Pancreas (tissue), 10 donors: Measurements from ENCODE around the gene ASIC3. TPM values are rescaled to one million over a fixed set of nuclear protein-coding genes. Genes with fewer than 3 reads are reported as not detected.
"Not testable (repeated sequence)": the region's sequence is repeated elsewhere in the genome, so short reads cannot be mapped to it uniquely, and the experiment has no call there.

Source experiments
- ATAC-seq, 4 donors: fragments of 200-7000 bp; cut with Tn5 transposase; one replicate each; pipeline versions ENCODE4 v1.8.0 to v1.9.1; 2020; ENCODE audit warnings: mild to moderate bottlenecking in 4 of 4, moderate library complexity in 4 of 4
- DNase-seq, 6 donors: peaks; one replicate each; pipeline ENCODE4 v3.0.0-alpha.2; 2020
- FAIRE-seq: peaks from 2 replicates; lab custom pipeline; 2012; peaks lifted over from hg19 to GRCh38; lab: Jason Lieb, UNC
- H3K27ac ChIP-seq, 4 donors: fragments of 200-600 bp; sonication (generic); 1 replicate in 3 of 4; 2 replicates in 1 of 4; pipeline versions ENCODE4 v1.5.0 to v1.8.0; 2020
- H3K27me3 ChIP-seq, 4 donors: fragments of 200-600 bp; one replicate each; pipeline ENCODE4 v1.8.0; 2021
- H3K36me3 ChIP-seq, 3 donors: fragments of 200-600 bp; sonication (generic) in 1 of 3; one replicate each; pipeline versions ENCODE4 v1.5.0 to v1.8.0; 2020 to 2021
- H3K4me1 ChIP-seq, 3 donors: fragments of 200-600 bp; one replicate each; pipeline ENCODE4 v1.8.0; 2021
- H3K4me3 ChIP-seq, 4 donors: fragments of 200-600 bp; sonication (generic) in 2 of 4; one replicate each; pipeline versions ENCODE4 v1.5.0 to v1.8.0; 2020 to 2021
- H3K9me3 ChIP-seq, 4 donors: fragments of 200-600 bp; one replicate each; pipeline ENCODE4 v1.8.0; 2021
- CTCF ChIP-seq, 4 donors: fragments of 200-600 bp; sonication (generic) in 3 of 4; IDR thresholded peaks; one replicate each; pipeline versions ENCODE4 v1.5.0 to v1.8.0; 2021; ENCODE audit warnings: antibody characterized with exemption in 4 of 4
- WGBS, 2 donors: extraction: QIAGEN DNeasy Blood & Tissue Kit; methylation state at CpG; one replicate each; pipeline ENCODE4 v1.1.7; 2013; 5-methylcytosine and 5-hydroxymethylcytosine counted together
- intact Hi-C, 3 donors: fragments of 100-400 bp; cut with DNase I; formaldehyde crosslinking; loops; one replicate each; pipeline versions ENCODE4 v1.11.1 to v1.14.2; 2022
- polyA plus RNA-seq, 2 donors: library from polyadenylated mRNA; stranded (reverse); fragments of 200-250 nt; gene quantifications; one replicate each; pipeline ENCODE4 v1.2.3, GENCODE V29; 2013
- total RNA-seq, 6 donors: library from RNA; stranded (reverse); fragmentation: NEBNext Ultra II Directional in 4 of 6; extraction: Animal tissue kit (Norgen Biotek cat#: 25700) in 4 of 6; gene quantifications; one replicate each; pipeline versions ENCODE4 v1.2.1 to v1.2.4, GENCODE V29; 2021 to 2023
- donor health status: healthy with polysubstance abuse.
- donor health status: DM: no; HTN: no; CAD: no; lungs with moderate emphysema.
- donor health status: DM: no; HTN: no; CAD: no.
- donor health status: control.
- donor health status: control.
- donor health status: Bipolar disorder and iron deficiency.
- donor health status: DM: yes; HTN: yes; CAD: no.
- donor health status: DM: no; HTN: no; CAD: no.
- donor health status: DM: no; HTN: no; CAD: no.
- donor health status: DM: yes; HTN: yes; CAD: no.

ASIC3 gene
- total and polyA plus RNA-seq, 8 donors = 0.47 to 8.7 (median 0.83) TPM

DNA sequence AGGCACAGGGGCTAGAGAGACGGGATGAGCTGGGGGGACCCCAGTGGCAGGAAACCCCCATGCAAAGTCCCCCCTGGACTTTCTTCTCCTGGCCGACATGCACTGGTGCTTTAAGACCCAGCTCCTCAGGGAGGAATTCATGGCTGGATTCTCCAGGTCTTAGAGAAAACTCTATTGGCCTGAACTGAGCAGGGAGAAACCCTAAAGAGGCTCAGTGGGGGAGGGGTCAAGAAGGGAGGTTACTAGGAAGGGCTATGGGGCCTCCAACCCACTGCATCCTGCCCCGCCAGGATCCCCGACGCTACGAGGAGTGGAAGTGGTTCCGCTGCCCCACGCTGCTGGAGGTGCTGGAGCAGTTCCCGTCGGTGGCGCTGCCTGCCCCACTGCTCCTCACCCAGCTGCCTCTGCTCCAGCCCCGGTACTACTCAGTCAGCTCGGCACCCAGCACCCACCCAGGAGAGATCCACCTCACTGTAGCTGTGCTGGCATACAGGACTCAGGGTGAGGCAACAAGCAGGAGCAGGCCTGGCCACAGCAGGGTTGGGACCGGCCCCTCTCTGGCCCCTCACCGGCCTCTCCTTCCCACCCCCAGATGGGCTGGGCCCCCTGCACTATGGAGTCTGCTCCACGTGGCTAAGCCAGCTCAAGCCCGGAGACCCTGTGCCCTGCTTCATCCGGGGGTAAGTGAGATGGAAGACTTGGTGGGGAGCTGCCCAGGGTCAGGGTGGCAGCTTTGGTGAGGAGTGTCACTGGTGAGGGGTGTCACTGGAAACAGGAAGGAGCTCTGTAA is 37.8 kb upstream of the ASIC3 start:
- FAIRE-seq (no peak), ATAC-seq (no peak), DNase-seq (peak in 1 of 6 donors; percentile 71)
- intact Hi-C loops = no loop called here
- no peaks in the 10 kb centered on the region for H3K27me3 ChIP-seq
- no peak overlapping the region for H3K27ac ChIP-seq
- peaks cover 0 to 13% (median 0%) of the 10 kb centered on the region in 3 donors for H3K4me1 ChIP-seq
- H3K4me3 ChIP-seq = no peak overlapping the region
- no peak for TF ChIP-seq CTCF (IDR thresholded peaks at IDR 0.05)
- H3K9me3 ChIP-seq = no peaks in the 10 kb centered on the region
- no peaks in the 10 kb centered on the region for H3K36me3 ChIP-seq
- WGBS, 2 donors = 40 to 45% methylated on average over 18 of the region's 18 CpGs

- no peak overlapping the region for H3K27ac ChIP-seq
- intact Hi-C loops = no loop called here
Measured at GRCh38 chr7:151011097-151011409, 37.3 kb upstream of the ASIC3 start.

DNA sequence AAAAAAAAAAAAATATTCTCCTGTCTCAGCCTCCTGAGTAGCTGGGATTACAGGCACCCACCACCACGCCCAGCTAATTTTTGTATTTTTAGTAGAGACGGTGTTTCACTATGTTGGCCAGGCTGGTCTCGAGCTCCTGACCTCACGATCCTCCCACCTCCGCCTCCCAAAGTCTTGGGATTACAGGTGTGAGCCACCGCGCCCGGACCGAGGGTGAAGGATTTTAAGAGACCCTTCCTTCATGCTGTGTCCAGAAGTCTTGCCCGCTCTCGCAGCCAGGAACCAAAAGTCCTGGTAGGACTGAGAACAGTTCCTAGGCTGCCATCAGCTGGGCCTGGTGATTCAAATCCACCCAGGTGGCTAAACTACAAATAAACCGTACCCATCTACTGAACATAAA is 36.7 kb upstream of the ASIC3 start:
- FAIRE-seq, H3K36me3 ChIP-seq, H3K27me3 ChIP-seq, H3K9me3 ChIP-seq, ATAC-seq, H3K27ac ChIP-seq, intact Hi-C loops, H3K4me3 ChIP-seq: not testable (repeated sequence)
- peaks cover 0 to 13% (median 0%) of the 10 kb centered on the region in 3 donors for H3K4me1 ChIP-seq
- DNase-seq = peak in 1 of 6 donors; percentile 27
- whole genome bisulfite sequencing, 2 donors = 81 to 84% methylated on average over 12 of the region's 12 CpGs

More at GRCh38 chr7:151011097-151011409, 37.3 kb upstream of the ASIC3 start:
- WGBS, 2 donors = 31 to 71% methylated on average over 1 of the region's 1 CpG
- DNase-seq (peak in 1 of 6 donors; percentile 9), ATAC-seq (no peak), FAIRE-seq (no peak)
- TF ChIP-seq CTCF (IDR thresholded peaks at IDR 0.05) = no peak
- peaks cover 0 to 3% (median 0%) of the 10 kb centered on the region in 4 donors for H3K27me3 ChIP-seq
- H3K4me1 ChIP-seq = peaks cover 0 to 13% (median 0%) of the 10 kb centered on the region in 3 donors
- no peaks in the 10 kb centered on the region for H3K36me3 ChIP-seq
- no peak overlapping the region for H3K4me3 ChIP-seq
- H3K9me3 ChIP-seq = no peaks in the 10 kb centered on the region

DNA sequence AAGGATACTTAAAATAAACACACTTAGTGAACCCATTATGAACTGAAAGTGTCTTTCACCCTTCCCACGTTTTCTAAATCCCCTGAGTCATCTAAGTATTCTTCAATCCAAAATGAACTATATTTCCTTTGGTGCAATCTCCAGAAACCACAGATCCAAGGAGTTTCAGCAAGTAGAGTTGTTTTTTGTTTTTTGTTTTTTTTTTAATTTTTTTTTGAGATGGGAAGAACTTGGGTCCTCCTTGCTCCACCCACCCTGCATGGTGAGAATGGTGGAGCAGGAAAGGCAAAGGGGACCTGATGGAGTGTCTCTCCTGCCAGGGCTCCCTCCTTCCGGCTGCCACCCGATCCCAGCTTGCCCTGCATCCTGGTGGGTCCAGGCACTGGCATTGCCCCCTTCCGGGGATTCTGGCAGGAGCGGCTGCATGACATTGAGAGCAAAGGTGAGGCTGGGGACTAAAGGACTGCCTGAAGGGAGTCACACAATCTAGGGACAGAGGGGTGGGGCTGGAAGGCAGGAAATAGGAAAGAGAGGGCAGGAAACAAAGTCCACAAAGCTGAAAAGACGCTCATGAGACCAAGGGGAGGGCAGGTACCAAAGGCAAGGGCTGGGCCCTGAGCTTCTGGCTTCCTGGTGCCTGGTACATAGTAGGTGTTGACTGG is 36.2 kb upstream of the ASIC3 start:
- Histone ChIP-seq H3K27me3 (peaks cover 0 to 4% (median 0%) of the 10 kb centered on the region in 4 donors), H3K4me1 (peaks cover 0 to 13% (median 0%) of the 10 kb centered on the region in 3 donors), H3K9me3 (no peaks in the 10 kb centered on the region), H3K36me3 (no peaks in the 10 kb centered on the region), H3K4me3 (no peak overlapping the region), H3K27ac (no peak overlapping the region)
- FAIRE-seq (no peak), ATAC-seq (no peak), DNase-seq (peak in 1 of 6 donors; percentile 36)
- intact Hi-C loops = no loop called here
- TF ChIP-seq CTCF (IDR thresholded peaks at IDR 0.05) = no peak
- 55 to 59% methylated on average over 6 of the region's 6 CpGs for WGBS, 2 donors

DNA sequence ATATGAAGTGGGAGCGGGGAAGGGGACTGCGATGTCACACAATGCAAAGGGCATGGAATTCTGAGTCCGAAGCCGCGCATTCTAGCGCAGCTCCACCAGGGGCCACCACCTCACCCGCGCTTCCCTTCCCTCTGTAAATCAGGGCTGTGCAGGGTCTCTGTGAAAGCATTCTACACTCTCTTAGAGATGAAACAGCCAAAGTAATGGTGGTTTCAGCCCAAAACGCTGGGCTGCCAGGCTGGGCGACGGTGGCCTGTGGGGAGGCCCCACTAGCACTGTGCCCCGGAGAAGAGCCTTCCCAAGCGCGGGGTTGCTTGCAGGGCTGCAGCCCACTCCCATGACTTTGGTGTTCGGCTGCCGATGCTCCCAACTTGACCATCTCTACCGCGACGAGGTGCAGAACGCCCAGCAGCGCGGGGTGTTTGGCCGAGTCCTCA is 35.4 kb upstream of the ASIC3 start:
- Histone ChIP-seq H3K27me3 (peaks cover 0 to 4% (median 0%) of the 10 kb centered on the region in 4 donors), H3K4me3 (peak overlapping the region in 1 of 4 donors; percentile 32), H3K36me3 (no peaks in the 10 kb centered on the region), H3K27ac (no peak overlapping the region), H3K9me3 (no peaks in the 10 kb centered on the region), H3K4me1 (peaks cover 0 to 14% (median 0%) of the 10 kb centered on the region in 3 donors)
- DNase-seq (peak in 2 of 6 donors; percentile 37 to 44), ATAC-seq (peak; percentile 31 to 76 (median 58)), FAIRE-seq (no peak)
- intact Hi-C loops = no loop called here
- TF ChIP-seq CTCF (IDR thresholded peaks at IDR 0.05) = peak in 2 of 4 donors; percentile 21 to 24
- 11 to 14% methylated on average over 23 of the region's 23 CpGs for WGBS, 2 donors
